Naive thymus-derived CD4-positive, alpha-beta T cell (primary cell): Measurements from ENCODE around the gene PARL. TPM values are rescaled to one million over a fixed set of nuclear protein-coding genes. Genes with fewer than 3 reads are reported as not detected.

Source experiments
- ATAC-seq: fragments of 150-1000 bp; cut with Tn5 transposase; 2 replicates; pipeline ENCODE4 v1.10.0; 2021; ENCODE audit warnings: mild to moderate bottlenecking, moderate library complexity
- CTCF ChIA-PET: fragments of 350-600 bp; sonication (Branson Sonifier 250); formaldehyde crosslinking; loops from one replicate; lab custom pipeline; 2021; ENCODE audit warnings: antibody characterized with exemption; lab: Charles Lee
- POLR2A ChIA-PET: fragments of 350-600 bp; sonication (Branson Sonifier 250); formaldehyde crosslinking; loops from one replicate; lab custom pipeline; 2021; ENCODE audit warnings: antibody characterized with exemption, inconsistent platforms; lab: Charles Lee
- DNase-seq, 9 donors: peaks; one replicate each; pipeline versions ENCODE4 v3.0.0 to v3.0.0-alpha.2; 2020 to 2022; ENCODE audit warnings: mixed read lengths in 1 of 9
- H3K27ac ChIP-seq: one replicate; pipeline ENCODE4 v1.7.0; 2013; ENCODE audit warnings: mild to moderate bottlenecking, low read depth, low read length, moderate library complexity
- H3K27me3 ChIP-seq, 2 donors: one replicate each; pipeline ENCODE4 v1.7.0; 2013; ENCODE audit warnings: low read length in 2 of 2, mild to moderate bottlenecking in 2 of 2, moderate library complexity in 2 of 2; ENCODE audit not compliant: control insufficient read depth in 2 of 2, insufficient read depth in 2 of 2
- H3K36me3 ChIP-seq, 3 experiments: 1 replicate in 2 of 3; 2 replicates in 1 of 3; pipeline ENCODE4 v1.7.0; 2013; ENCODE audit warnings: low read length in 3 of 3, mild to moderate bottlenecking in 3 of 3, moderate library complexity in 1 of 3; ENCODE audit not compliant: insufficient read depth in 3 of 3, control insufficient read depth in 2 of 3
- H3K4me1 ChIP-seq, 2 donors: one replicate each; pipeline ENCODE4 v1.7.0; 2013; ENCODE audit warnings: low read length in 2 of 2, mild to moderate bottlenecking in 2 of 2, moderate library complexity in 1 of 2; ENCODE audit not compliant: control insufficient read depth in 2 of 2, insufficient read depth in 2 of 2
- H3K4me3 ChIP-seq: 2 replicates; pipeline ENCODE4 v1.7.0; 2013; ENCODE audit warnings: mild to moderate bottlenecking, low read length
- H3K9me3 ChIP-seq, 3 experiments: 1 replicate in 2 of 3; 2 replicates in 1 of 3; pipeline ENCODE4 v1.7.0; 2013; ENCODE audit warnings: low read length in 3 of 3; ENCODE audit not compliant: control insufficient read depth in 2 of 3
- H3K27ac Mint-ChIP-seq, 9 donors: one replicate each; pipeline ENCODE4 v1.8.0; 2020 to 2022; ENCODE audit warnings: mixed read lengths in 9 of 9, mild to moderate bottlenecking in 8 of 9, moderate library complexity in 5 of 9, inconsistent platforms in 2 of 9
- H3K27me3 Mint-ChIP-seq, 5 donors: one replicate each; pipeline ENCODE4 v1.8.0; 2021 to 2022; ENCODE audit warnings: mixed read lengths in 5 of 5, mild to moderate bottlenecking in 1 of 5
- H3K36me3 Mint-ChIP-seq, 5 donors: one replicate each; pipeline ENCODE4 v1.8.0; 2020 to 2022; ENCODE audit warnings: mixed read lengths in 5 of 5, mild to moderate bottlenecking in 3 of 5, inconsistent platforms in 1 of 5
- H3K4me1 Mint-ChIP-seq, 7 donors: one replicate each; pipeline ENCODE4 v1.8.0; 2020 to 2022; ENCODE audit warnings: mixed read lengths in 7 of 7, mild to moderate bottlenecking in 3 of 7, inconsistent platforms in 1 of 7
- H3K4me3 Mint-ChIP-seq, 10 donors: one replicate each; pipeline ENCODE4 v1.8.0; 2020 to 2022; ENCODE audit warnings: mild to moderate bottlenecking in 10 of 10, mixed read lengths in 10 of 10, moderate library complexity in 6 of 10, inconsistent platforms in 2 of 10
- H3K9me3 Mint-ChIP-seq, 11 donors: one replicate each; pipeline ENCODE4 v1.8.0; 2020 to 2022; ENCODE audit warnings: mixed read lengths in 11 of 11, mild to moderate bottlenecking in 4 of 11, inconsistent platforms in 1 of 11, moderate library complexity in 1 of 11
- intact Hi-C, 2 donors: fragments of 100-400 bp; cut with micrococcal nuclease; formaldehyde crosslinking; loops; one replicate each; pipeline ENCODE4 v1.15.1; 2023
- polyA plus RNA-seq, 2 donors: library from polyadenylated mRNA; unstranded; fragments of 300-500 nt; fragmentation: Illumina TruSeq; gene quantifications; one replicate each; pipeline ENCODE4 v1.2.3, GENCODE V29; 2021
- total RNA-seq, 6 experiments: library from RNA in 5 of 6; stranded (reverse) in 5 of 6; gene quantifications; 1 replicate in 5 of 6; 2 replicates in 1 of 6; pipeline ENCODE4 v1.2.3 and lab custom pipeline; 2021 to 2026

PARL gene, protein sequence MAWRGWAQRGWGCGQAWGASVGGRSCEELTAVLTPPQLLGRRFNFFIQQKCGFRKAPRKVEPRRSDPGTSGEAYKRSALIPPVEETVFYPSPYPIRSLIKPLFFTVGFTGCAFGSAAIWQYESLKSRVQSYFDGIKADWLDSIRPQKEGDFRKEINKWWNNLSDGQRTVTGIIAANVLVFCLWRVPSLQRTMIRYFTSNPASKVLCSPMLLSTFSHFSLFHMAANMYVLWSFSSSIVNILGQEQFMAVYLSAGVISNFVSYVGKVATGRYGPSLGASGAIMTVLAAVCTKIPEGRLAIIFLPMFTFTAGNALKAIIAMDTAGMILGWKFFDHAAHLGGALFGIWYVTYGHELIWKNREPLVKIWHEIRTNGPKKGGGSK
- total RNA-seq (10 to 100 TPM; 41.6 to 50.4 (median 47.1) TPM), polyA plus RNA-seq (100 to 1,000 TPM; 123 to 130 TPM), total RNA-seq (lab: John Stamatoyannopoulos, UW) (3.2 reads per million, percentile 17 among the genes with 10 or more reads in this experiment)

DNA sequence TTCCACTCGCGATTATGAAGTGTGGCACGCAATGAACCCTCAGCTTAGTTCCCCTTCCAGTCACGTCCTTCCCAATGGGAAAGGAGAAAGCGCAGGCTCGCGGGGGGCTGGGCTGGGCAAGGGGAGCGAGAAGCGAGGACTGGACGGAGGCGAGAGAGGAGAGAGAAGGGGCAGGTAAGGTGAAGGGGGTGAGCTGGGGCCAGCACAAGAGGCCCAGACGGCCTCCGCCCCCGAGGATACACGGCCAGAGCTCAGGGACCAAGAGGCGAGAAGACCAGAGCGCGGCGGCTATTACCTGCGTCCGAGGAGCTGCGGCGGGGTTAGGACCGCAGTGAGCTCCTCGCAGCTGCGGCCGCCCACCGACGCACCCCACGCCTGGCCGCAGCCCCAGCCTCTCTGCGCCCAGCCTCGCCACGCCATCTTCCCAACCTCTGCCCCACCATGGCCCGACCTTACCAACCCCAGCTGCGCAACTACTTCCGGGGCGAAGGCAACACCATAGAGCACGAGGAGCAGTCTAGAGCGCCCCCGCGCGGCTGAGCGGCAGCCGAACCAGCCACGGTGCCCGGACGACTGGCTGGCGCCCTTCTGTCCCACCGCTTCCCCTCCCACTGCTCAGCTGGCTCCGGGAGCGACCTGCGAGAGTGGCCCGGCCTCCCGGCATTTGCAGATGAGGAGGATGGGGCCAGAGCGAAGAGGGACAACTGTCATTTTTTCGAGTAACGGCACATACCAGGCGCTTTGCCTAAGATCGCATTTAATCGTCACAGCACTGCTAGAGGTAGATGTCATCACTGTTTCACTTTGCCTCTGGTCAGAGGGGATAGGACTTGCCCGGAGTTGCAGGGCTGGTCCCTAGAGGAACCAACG lies at the start of gene PARL:
Gene PARL (minus strand): TSS at position 454 of the 870 bp plus-strand sequence. CDS start 34 bp downstream, at position 420.
- Histone ChIP-seq H3K4me3 (peak within 1 kb of the TSS; percentile 85), H3K27me3 (no peaks in the 10 kb centered on the region), H3K9me3 (no peaks in the 10 kb centered on the region), H3K27ac (peak within 1 kb of the TSS; percentile 77), H3K36me3 (peaks cover 0 to 5% (median 0%) of the 10 kb centered on the region in 3 experiments), H3K4me1 (peaks cover 15% of the 10 kb centered on the region in 2 donors)
- ATAC-seq (peak; percentile 100), DNase-seq (peak; percentile 88 to 99 (median 95))
- Mint-ChIP-seq H3K27me3 (peaks cover 0 to 3% (median 0%) of the 10 kb centered on the region in 5 donors), H3K36me3 (peaks cover 0 to 2% (median 0%) of the 10 kb centered on the region in 5 donors), H3K4me1 (peaks cover 15 to 53% (median 41%) of the 10 kb centered on the region in 7 donors), H3K9me3 (no peaks in the 10 kb centered on the region), H3K27ac (peak within 1 kb of the TSS; percentile 86 to 96 (median 93)), H3K4me3 (peak within 1 kb of the TSS; percentile 89 to 98 (median 96))
- intact Hi-C loops, result loop anchor here (1.0 to 10.0 kb wide), 19 partner anchors 11 to 930 kb away; partner anchors contain the start of genes EEF1AKMT4 (in 2 of the 2), EIF2B5 (in 2 of the 2), MAP6D1 (in 2 of the 2) and PSMD2 (in 2 of the 2)
- ChIA-PET POLR2A (interaction anchor here (0.6 to 1.8 kb wide), 5 partner anchors 11 to 417 kb away, joined by 3 to 5 read pairs (median 4); no protein-coding TSS in a partner anchor), CTCF (interaction anchor here (0.6 to 2.9 kb wide), 12 partner anchors 9 to 289 kb away, joined by 3 to 11 read pairs (median 4); partner anchors contain the start of gene ABCC5)

DNA sequence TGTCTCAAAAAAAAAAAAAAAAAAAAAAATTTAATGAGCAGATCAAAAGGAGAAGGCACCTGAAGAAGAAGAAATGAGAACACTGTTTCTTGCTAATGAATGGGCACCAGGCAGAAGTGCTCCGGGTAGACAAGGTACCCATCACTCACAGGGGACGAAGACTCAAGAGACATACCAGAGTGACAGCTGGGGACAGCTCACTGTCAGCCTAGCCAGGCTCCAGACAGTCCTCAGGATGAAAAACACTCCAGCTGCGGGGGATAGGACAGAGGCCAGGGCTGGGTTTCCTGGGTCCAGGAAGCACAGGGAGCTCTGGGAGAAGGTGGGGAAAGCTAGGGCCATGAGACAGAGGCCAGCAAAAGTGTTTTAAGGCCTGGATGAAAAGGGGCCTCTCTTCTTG lies 48.5 kb upstream of the PARL start:
- no peak overlapping the region for H3K4me3 Mint-ChIP-seq
- Histone ChIP-seq H3K9me3 (no peaks in the 10 kb centered on the region), H3K4me3 (no peak overlapping the region), H3K27me3 (no peaks in the 10 kb centered on the region), H3K36me3 (peaks cover 0 to 11% (median 10%) of the 10 kb centered on the region in 3 experiments), H3K4me1 (no peaks in the 10 kb centered on the region), H3K27ac (no peak overlapping the region)
- CTCF ChIA-PET, result interaction anchor here (0.6 to 0.7 kb wide), 2 partner anchors 132 to 404 kb away, joined by 3 read pairs; partner anchors contain the start of gene FAM131A
- H3K9me3 Mint-ChIP-seq, result no peaks in the 10 kb centered on the region
- POLR2A ChIA-PET, result no interaction called here
- peaks cover 7 to 34% (median 17%) of the 10 kb centered on the region in 5 donors for H3K36me3 Mint-ChIP-seq
- no peak for ATAC-seq
- H3K27ac Mint-ChIP-seq, result peak overlapping the region in 1 of 9 donors; percentile 21
- intact Hi-C loops, result no loop called here
- no peak for DNase-seq
- no peaks in the 10 kb centered on the region for H3K4me1 Mint-ChIP-seq
- H3K27me3 Mint-ChIP-seq, result no peaks in the 10 kb centered on the region

DNA sequence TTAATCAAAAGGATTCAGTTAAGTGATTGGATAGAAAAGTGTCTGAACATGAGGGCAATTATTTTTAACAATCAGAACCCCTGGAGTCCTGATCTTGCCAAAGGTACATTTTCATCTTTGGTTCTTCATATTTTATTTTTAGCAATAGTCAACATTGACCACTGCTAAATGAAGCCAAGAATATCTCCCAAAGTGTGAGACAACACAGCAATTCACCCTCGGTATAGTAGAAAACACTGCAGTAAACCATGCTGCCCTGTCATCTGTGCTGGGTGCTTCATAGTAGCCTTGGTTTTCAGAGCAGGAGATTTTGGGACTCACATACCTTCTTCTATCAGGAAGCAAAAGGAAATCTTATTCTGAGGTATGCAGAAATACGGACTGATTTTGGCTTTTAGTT lies 47.2 kb upstream of the PARL start:
- intact Hi-C loops, result no loop called here
- ChIA-PET CTCF (interaction anchor here (0.5 kb wide), 1 partner anchor 320 kb away, joined by 3 read pairs; no protein-coding TSS in a partner anchor), POLR2A (no interaction called here)
- no peaks in the 10 kb centered on the region for H3K27me3 Mint-ChIP-seq
- H3K27ac Mint-ChIP-seq, result no peak overlapping the region
- Histone ChIP-seq H3K9me3 (no peaks in the 10 kb centered on the region), H3K4me3 (no peak overlapping the region), H3K27ac (no peak overlapping the region), H3K36me3 (peaks cover 0 to 10% (median under 1%) of the 10 kb centered on the region in 3 experiments), H3K27me3 (no peaks in the 10 kb centered on the region), H3K4me1 (no peaks in the 10 kb centered on the region)
- no peaks in the 10 kb centered on the region for H3K9me3 Mint-ChIP-seq
- H3K4me3 Mint-ChIP-seq, result no peak overlapping the region
- ATAC-seq (no peak), DNase-seq (no peak)
- no peaks in the 10 kb centered on the region for H3K4me1 Mint-ChIP-seq
- H3K36me3 Mint-ChIP-seq, result peaks cover 4 to 33% (median 10%) of the 10 kb centered on the region in 5 donors

DNA sequence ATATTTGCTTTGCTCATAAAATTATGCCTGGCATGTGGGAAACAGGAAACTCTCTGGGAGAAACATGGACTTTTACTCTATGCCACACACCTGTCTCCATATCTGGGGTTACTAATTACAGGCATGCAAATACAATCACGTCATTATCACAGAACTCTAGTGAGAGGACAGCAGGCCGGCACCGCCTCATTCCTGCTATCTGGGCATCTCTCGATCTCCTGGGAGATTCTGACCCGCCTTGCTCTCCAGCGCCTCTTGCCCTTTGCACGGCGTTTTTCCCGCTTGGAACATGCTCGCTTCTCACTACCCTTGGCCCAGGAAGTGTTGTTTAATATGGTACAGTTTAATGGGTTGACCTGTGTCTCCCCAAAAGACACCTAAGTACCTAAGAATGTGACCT lies 45.4 kb upstream of the PARL start:
- Mint-ChIP-seq H3K27ac (no peak overlapping the region), H3K27me3 (no peaks in the 10 kb centered on the region), H3K4me3 (no peak overlapping the region), H3K36me3 (peaks cover 2 to 26% (median 9%) of the 10 kb centered on the region in 5 donors), H3K9me3 (no peaks in the 10 kb centered on the region), H3K4me1 (no peaks in the 10 kb centered on the region)
- Histone ChIP-seq H3K36me3 (peaks cover 0 to 4% (median 3%) of the 10 kb centered on the region in 3 experiments), H3K27ac (no peak overlapping the region), H3K4me3 (no peak overlapping the region), H3K27me3 (no peaks in the 10 kb centered on the region), H3K4me1 (no peaks in the 10 kb centered on the region), H3K9me3 (no peaks in the 10 kb centered on the region)
- POLR2A ChIA-PET, result no interaction called here
- intact Hi-C loops, result no loop called here
- no peak for ATAC-seq
- CTCF ChIA-PET, result no interaction called here
- no peak for DNase-seq

DNA sequence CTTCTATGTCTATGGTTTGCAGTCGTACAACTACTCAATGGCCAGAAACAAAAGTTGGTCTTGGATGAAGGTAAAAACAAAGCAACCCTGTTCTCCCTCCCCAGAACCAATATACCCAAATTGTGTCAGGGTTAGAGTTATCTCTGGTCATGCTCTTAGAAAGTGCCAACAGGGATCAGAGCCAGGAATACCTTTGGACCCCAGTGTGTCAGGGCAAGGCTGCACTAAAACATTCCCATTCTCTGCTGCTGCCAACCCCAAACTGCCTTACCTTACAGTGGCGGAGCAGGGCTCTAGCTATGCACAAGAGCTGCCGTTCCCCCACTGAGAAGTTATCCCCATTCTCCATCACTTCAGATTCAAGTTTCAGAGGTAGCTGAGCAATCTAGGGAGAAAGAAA lies 42.4 kb upstream of the PARL start:
- CTCF ChIA-PET, result no interaction called here
- no peaks in the 10 kb centered on the region for H3K27me3 Mint-ChIP-seq
- ATAC-seq (no peak), DNase-seq (no peak)
- no peaks in the 10 kb centered on the region for H3K4me1 Mint-ChIP-seq
- H3K4me3 ChIP-seq, result no peak overlapping the region
- no peak overlapping the region for H3K27ac Mint-ChIP-seq
- H3K4me1 ChIP-seq, result no peaks in the 10 kb centered on the region
- H3K36me3 ChIP-seq, result peaks cover 0 to 15% (median 6%) of the 10 kb centered on the region in 3 experiments
- no peaks in the 10 kb centered on the region for H3K9me3 ChIP-seq
- POLR2A ChIA-PET, result no interaction called here
- peaks cover 2 to 46% (median 13%) of the 10 kb centered on the region in 5 donors for H3K36me3 Mint-ChIP-seq
- intact Hi-C loops, result no loop called here
- H3K27me3 ChIP-seq, result no peaks in the 10 kb centered on the region
- no peak overlapping the region for H3K27ac ChIP-seq
- H3K9me3 Mint-ChIP-seq, result no peaks in the 10 kb centered on the region
- H3K4me3 Mint-ChIP-seq, result no peak overlapping the region

DNA sequence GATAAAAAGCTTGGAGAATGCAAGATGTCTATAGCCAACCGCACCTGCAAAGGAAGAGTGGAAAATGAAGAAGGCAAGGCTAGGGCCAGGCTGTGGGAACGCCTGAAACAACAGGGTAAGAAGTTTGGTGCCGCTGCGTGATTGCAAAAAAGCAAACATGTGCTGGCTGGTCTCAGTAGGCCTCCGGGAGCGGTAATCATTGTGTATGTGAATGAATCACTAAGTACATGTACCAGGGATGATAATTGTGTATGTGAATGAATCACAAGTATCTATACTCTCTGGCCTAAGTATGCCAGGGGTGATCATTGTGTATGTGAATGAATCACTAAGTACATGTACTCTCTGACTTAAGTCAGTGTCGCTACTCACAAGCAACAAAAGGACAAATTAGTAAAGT lies 40.3 kb upstream of the PARL start:
- no peak for ATAC-seq
- Mint-ChIP-seq H3K36me3 (peaks cover 0 to 53% (median 10%) of the 10 kb centered on the region in 5 donors), H3K27ac (no peak overlapping the region)

More for the DNA sequence above, 40.3 kb upstream of the PARL start:
- Histone ChIP-seq H3K4me3 (no peak overlapping the region), H3K27ac (no peak overlapping the region), H3K27me3 (no peaks in the 10 kb centered on the region), H3K9me3 (no peaks in the 10 kb centered on the region), H3K4me1 (no peaks in the 10 kb centered on the region), H3K36me3 (peaks cover 0 to 21% (median 6%) of the 10 kb centered on the region in 3 experiments)
- Mint-ChIP-seq H3K27me3 (no peaks in the 10 kb centered on the region), H3K4me3 (no peak overlapping the region), H3K9me3 (no peaks in the 10 kb centered on the region), H3K4me1 (no peaks in the 10 kb centered on the region)
- POLR2A ChIA-PET, result no interaction called here
- DNase-seq, result no peak
- intact Hi-C loops, result no loop called here
- CTCF ChIA-PET, result no interaction called here
